HG03442 (cell line): ENCODE results near the gene COA3.

ENCODE experiments used
- ATAC-seq: cut with Tn5 transposase; IDR thresholded peaks from one replicate; pipeline ENCODE4 v1.9.1; 2021; ENCODE audit warnings: mild to moderate bottlenecking, moderate library complexity; ENCODE audit not compliant: unreplicated experiment

COA3 gene

GRCh38 chr17:42798383-42799380 lies at the start of gene COA3, which contains the start of gene CNTD1:
TSS of gene COA3 (minus strand) at chr17:42798704. CDS start at chr17:42798681, 23 bp downstream.
TSS of gene CNTD1 (plus strand) at chr17:42798861. CDS start at chr17:42799068, 207 bp downstream.
- peak; percentile 64 for ATAC-seq

- no peak for ATAC-seq
These were observed 49.6 kb upstream of the COA3 start for GRCh38 chr17:42848093-42848492.

DNA sequence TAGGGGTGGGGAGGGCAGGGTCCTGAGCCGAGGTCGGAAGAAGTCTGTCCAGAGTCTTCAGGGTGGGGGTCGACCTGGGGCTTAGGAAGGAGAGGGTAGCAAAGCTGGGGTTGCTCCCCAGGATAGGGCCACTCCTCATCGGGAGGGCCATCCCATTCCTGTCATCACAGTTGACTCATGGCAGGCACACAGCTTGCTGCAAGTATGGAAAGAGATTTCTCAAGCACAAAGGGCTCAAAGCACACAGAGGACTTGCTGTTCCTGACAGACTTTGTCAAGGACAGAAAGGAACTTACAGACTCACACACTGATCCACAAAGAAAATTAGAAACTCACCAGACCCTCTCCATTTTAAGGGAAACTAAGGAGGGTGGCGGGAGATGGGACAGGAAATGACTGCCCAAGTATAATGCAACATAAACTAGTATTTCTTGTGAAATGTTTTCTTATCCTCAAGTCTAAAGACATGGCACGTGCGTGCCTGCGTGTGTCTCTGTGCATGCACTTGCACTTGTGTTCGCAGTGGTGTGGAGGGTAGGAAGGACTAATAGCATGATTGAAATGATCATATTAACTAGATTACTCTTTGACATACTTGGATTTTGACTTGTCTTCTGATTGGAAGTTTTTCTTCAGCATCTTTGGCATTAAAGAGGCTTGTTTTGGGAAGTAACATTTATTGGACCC lies 48.2 kb upstream of the COA3 start:
- no peak for ATAC-seq

DNA sequence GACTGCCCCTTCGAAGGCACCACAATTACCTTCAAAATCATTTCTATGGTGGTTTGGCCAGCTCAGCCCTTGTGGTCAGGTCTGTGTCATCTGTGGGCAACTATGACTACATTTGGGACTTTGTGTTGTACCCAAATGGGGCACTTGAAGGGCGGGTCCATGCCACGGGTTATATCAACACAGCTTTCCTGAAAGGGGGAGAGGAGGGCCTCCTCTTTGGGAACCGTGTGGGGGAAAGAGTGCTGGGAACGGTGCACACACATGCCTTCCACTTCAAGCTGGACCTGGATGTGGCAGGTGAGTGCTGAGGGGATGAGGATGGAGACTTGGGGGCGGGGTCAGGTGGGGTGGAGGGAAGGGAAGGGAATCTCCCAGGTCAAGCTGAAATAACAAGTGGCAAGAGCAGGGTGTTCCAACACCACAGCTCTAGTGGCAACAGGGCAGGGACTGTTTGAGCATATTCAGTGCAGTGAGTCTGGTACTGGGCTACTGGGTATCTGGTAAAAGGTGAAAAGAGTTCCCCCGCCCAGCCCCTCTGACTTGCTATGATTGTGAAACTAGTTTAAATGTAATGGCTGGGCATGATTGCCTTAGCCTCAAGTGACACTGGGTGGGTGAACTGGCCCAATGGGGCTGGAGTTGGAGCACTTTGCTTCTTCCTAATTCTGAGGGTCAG lies 47.6 kb upstream of the COA3 start:
- ATAC-seq, result no peak

DNA sequence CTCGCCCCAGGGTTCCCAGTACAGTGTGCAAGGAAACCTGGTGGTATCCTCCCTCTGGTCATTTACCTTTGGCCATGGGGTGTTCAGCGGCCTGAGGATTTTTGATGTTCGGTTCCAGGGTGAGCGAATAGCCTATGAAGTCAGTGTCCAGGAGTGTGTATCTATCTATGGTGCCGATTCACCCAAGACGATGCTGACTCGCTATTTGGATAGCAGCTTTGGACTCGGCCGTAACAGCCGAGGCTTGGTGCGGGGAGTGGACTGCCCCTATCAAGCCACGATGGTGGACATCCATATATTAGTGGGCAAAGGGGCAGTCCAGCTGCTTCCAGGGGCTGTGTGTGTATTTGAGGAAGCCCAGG lies 47.0 kb upstream of the COA3 start:
- ATAC-seq, result no peak

DNA sequence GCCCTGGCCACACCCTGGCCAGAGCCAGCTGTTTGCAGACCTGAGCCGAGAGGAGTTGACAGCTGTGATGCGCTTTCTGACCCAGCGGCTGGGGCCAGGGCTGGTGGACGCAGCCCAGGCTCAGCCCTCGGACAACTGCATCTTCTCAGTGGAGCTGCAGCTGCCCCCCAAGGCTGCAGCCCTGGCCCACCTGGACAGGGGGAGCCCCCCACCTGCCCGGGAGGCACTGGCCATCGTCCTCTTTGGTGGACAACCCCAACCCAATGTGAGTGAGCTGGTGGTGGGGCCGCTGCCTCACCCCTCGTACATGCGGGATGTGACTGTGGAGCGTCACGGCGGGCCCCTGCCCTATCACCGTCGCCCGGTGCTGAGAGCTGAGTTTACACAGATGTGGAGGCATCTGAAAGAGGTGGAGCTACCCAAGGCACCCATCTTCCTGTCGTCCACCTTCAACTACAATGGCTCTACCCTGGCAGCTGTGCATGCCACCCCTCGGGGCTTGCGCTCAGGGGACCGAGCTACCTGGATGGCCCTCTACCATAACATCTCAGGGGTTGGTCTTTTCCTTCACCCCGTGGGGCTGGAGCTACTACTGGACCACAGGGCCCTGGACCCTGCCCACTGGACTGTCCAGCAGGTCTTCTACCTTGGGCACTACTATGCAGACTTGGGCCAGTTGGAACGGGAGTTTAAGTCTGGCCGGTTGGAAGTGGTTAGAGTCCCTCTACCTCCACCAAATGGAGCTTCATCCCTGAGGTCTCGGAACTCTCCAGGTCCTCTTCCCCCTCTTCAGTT lies 46.5 kb upstream of the COA3 start:
- ATAC-seq, result no peak

DNA sequence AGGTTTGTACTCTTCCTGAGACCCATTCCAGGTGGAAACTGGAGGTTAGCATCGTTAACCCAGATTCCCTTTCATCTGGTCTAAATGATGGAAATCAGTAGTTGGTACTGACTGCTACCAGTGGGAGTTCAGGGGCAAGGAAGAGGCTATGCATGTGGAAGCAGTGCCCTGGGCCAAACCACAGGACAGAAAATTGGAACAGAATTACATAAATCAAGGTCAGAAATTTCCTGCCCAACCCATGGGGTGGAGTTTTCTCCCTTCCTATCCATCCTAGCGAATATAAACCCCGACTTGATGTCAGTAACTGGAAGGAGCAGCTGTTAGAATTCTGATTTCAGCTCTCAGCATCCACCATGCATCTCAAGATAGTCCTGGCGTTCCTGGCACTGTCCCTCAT lies 45.8 kb upstream of the COA3 start, which contains the start of gene AOC2:
TSS of gene AOC2 (plus strand) at position 310 of the 400 bp plus-strand sequence. CDS start at position 357, 47 bp downstream.
- ATAC-seq, result no peak

DNA sequence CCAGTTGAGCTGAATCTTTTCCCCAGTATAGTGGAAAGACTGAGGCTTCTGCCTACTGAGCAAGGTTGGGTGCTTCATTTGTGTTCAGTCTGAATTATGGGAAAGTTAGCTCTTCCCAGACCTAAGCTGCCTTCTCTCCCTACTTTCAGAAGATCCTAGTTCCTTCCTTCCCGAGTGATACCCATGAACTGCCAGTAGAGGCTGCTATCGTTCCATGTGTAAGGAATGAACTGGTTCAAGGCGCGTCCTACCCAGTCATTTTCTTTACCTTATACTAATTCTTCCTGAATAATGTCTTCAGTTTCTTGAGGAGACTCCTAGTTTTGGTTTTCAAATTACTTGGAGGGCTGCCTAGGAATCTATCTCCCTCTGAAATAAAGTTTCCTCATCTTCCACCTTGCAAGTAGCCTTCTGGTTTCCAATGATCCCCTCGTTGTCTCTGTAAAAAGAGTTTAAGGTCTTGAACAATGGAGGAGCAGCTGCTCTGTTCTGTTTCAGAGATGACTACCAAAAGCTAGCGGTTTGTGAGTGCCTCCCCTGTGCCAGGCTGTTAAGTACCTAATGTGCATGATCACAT lies 44.9 kb upstream of the COA3 start:
- no peak for ATAC-seq

GRCh38 chr17:42841975-42842685 lies 43.6 kb upstream of the COA3 start:
- no peak for ATAC-seq

GRCh38 chr17:42835732-42836131 lies 37.2 kb upstream of the COA3 start:
- ATAC-seq, result no peak

- ATAC-seq, result no peak
These were observed 35.4 kb upstream of the COA3 start for GRCh38 chr17:42833767-42834422.

GRCh38 chr17:42832934-42833766 lies 34.6 kb upstream of the COA3 start, which contains the start of gene PSME3:
TSS of gene PSME3 (plus strand) at chr17:42833397. CDS start at chr17:42833632, 235 bp downstream.
- ATAC-seq, result peak; percentile 85

DNA sequence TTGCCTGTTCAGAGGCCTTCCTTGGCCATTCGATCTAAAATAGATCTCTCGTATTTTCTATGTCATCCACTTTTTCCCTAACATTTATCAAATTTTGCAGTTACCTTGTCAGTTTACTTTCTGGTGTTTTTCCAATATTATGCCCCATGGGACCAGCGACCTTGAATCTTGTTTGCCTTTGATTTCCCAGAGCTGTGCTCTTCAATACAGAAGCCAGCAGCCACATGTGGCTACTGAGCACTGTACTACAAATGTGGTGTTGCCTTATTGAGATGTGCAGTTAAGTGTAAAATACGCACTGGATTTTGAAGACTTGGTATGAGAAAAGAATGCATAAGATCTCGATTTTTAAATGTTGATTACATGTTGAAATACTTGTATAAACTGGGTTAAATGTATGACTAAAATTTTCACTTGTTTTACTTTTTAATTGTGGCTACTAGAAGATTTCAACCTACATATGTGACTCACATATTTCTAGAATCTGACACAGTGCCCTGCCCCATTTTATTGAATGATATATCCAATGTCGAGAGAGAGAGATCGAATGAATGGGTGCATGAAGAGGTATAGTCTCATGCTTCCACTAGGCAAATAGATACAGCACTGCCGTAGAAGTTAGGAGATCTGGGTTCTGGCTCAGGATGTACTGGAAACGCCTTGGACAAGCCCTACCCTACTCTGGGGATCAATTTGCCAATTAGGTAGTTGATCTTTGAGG lies 33.9 kb upstream of the COA3 start:
- ATAC-seq, result no peak

DNA sequence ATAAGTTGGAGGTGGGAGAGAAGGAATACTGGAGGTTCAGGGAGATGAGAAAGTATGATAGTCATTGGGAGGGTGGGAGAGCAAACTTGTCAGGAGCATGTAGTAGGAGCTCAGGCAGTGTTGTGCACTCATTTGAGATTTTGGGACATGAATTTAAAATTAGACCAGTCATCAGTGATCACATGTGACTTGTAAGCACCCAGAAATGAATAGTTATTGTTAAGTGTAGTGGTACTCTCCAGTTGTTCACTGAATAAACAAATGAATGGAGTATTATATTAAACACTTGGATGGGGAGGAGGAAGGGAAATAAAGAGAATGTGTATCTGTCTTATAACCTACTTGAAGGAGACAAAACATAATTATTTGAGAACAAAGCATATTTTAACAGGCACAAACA lies 32.5 kb upstream of the COA3 start:
- no peak for ATAC-seq

DNA sequence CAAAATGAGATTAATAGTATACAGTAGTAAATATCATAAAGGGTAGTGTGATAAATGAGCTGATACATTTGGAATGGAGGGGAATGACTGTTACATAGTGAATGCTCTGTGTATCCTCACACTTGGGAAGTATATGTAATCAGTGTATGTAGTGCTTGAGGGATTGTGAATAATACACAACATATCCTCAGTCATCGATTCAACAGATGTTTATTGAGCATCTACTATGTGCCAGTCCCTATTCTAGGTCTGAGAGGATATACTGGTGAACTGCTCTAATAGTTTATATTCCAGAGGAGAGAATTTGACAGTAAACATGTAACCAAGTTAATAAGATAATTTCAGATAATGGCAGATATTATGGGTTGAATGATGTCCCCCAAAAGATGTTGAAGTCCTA lies 29.0 kb upstream of the COA3 start:
- ATAC-seq, result no peak

GRCh38 chr17:42821176-42821575 lies 22.7 kb upstream of the COA3 start:
- no peak for ATAC-seq

GRCh38 chr17:42819939-42820535 lies 21.5 kb upstream of the COA3 start:
- ATAC-seq, result no peak
